NT2/D1 (cell line): ENCODE data around the gene NOTCH2.

ENCODE experiments used
- SUZ12 ChIP-seq: IDR thresholded peaks from 2 replicates; pipeline ENCODE4 v1.6.1; 2011; ENCODE audit not compliant: insufficient read length, insufficient read depth; ENCODE audit errors: extremely low read depth
- YY1 ChIP-seq: IDR thresholded peaks from 2 replicates; pipeline ENCODE4 v1.6.1; 2011; ENCODE audit not compliant: insufficient read length, insufficient read depth
- ZNF274 ChIP-seq: IDR thresholded peaks from 2 replicates; pipeline ENCODE4 v1.6.1; 2011; ENCODE audit warnings: mild to moderate bottlenecking, low read depth, low read length

GRCh38 chr1:119981496-119981895 is 88.0 kb downstream of the NOTCH2 start:
- TF ChIP-seq ZNF274 (no peak), YY1 (no peak), SUZ12 (no peak)
